Transverse colon (tissue), 4 donors: Measurements from ENCODE around the gene ACO1. TPM values are rescaled to one million over a fixed set of nuclear protein-coding genes. Genes with fewer than 3 reads are reported as not detected.

Experiments used
- DNase-seq: peaks from one replicate; pipeline ENCODE4 v3.0.0-alpha.2; 2019
- H3K27ac ChIP-seq, 4 donors: fragments of 200-600 bp; sonication (generic); 2 replicates each; pipeline ENCODE4 v1.5.1; 2016 to 2018; ENCODE audit warnings: inconsistent platforms in 4 of 4
- H3K27me3 ChIP-seq: fragments of 200-600 bp; sonication (generic); 2 replicates; pipeline ENCODE4 v1.5.1; 2017; ENCODE audit warnings: inconsistent platforms
- H3K36me3 ChIP-seq, 4 donors: fragments of 200-600 bp; sonication (generic); 2 replicates each; pipeline ENCODE4 v1.5.1; 2017 to 2019; ENCODE audit warnings: inconsistent platforms in 4 of 4
- H3K4me1 ChIP-seq, 4 donors: fragments of 200-600 bp; sonication (generic); 2 replicates each; pipeline ENCODE4 v1.5.1; 2017 to 2020; ENCODE audit warnings: inconsistent platforms in 4 of 4
- H3K4me3 ChIP-seq, 4 donors: fragments of 200-600 bp; sonication (generic); 1 replicate in 1 of 4; 2 replicates in 3 of 4; pipeline versions ENCODE4 v1.5.1 to v1.6.1; 2017 to 2019; ENCODE audit warnings: inconsistent platforms in 4 of 4
- H3K9me3 ChIP-seq, 2 donors: fragments of 200-600 bp; sonication (generic); 2 replicates each; pipeline ENCODE4 v1.5.1; 2017 to 2019; ENCODE audit warnings: inconsistent platforms in 2 of 2
- CTCF ChIP-seq, 5 experiments: fragments of 200-600 bp in 3 of 5; fragments of 450-650 bp in 2 of 5; sonication (generic) in 3 of 5; IDR thresholded peaks; 1 replicate in 2 of 5; 2 replicates in 3 of 5; pipeline ENCODE4 v1.5.1; 2016 to 2017; ENCODE audit warnings: antibody characterized with exemption in 5 of 5, inconsistent platforms in 3 of 5, mild to moderate bottlenecking in 2 of 5, moderate library complexity in 1 of 5
- EP300 ChIP-seq: sonication (generic); formaldehyde crosslinking; IDR thresholded peaks from one replicate; pipeline ENCODE4 v1.6.1; 2017; ENCODE audit warnings: antibody characterized with exemption, low read depth
- POLR2A ChIP-seq: fragments of 450-650 bp; IDR thresholded peaks from one replicate; pipeline ENCODE4 v1.6.1; 2016; ENCODE audit warnings: antibody characterized with exemption, mild to moderate bottlenecking, moderate library complexity
- POLR2AphosphoS5 ChIP-seq, 3 donors: sonication (generic); formaldehyde crosslinking; IDR thresholded peaks; one replicate each; pipeline ENCODE4 v1.6.1; 2016; ENCODE audit warnings: antibody characterized with exemption in 3 of 3
- WGBS, 2 donors: methylation state at CpG; one replicate each; pipeline ENCODE4 v1.1.5; 2018; ENCODE audit warnings: low coverage in 1 of 2; 5-methylcytosine and 5-hydroxymethylcytosine counted together
- in situ Hi-C, 4 donors: fragments of 200-750 bp; cut with MboI; loops; one replicate each; pipeline versions ENCODE4 v1.15.0 to v1.15.1; 2017; ENCODE audit warnings: low sequenced_read_pairs in 3 of 4, low pct_ligation_motif_present in 1 of 4, low pct_unique_long_range_greater_than_20kb in 1 of 4
- intact Hi-C: fragments of 100-400 bp; cut with DNase I; formaldehyde crosslinking; loops from one replicate; pipeline ENCODE4 v1.15.1; 2023; ENCODE audit warnings: low total_unique reads
- total RNA-seq, 4 donors: library from RNA; depleted of rRNA; stranded (reverse); fragments of >200 nt; gene quantifications; one replicate each; pipeline ENCODE4 v1.1.0, GENCODE V29; 2016

The ACO1 gene
- total RNA-seq, 4 donors from 2014 or later, result 10.1 to 34.5 (median 27.3) TPM

DNA sequence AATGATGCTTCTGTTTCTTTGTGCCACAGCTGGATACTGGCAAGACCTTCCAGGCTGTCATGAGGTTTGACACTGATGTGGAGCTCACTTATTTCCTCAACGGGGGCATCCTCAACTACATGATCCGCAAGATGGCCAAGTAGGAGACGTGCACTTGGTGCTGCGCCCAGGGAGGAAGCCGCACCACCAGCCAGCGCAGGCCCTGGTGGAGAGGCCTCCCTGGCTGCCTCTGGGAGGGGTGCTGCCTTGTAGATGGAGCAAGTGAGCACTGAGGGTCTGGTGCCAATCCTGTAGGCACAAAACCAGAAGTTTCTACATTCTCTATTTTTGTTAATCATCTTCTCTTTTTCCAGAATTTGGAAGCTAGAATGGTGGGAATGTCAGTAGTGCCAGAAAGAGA, 65.5 kb downstream of the ACO1 start:
- H3K36me3 ChIP-seq, result peaks cover 0 to 40% (median 11%) of the 10 kb centered on the region in 4 donors
- WGBS, 2 donors, result 94% methylated on average over 6 of the region's 6 CpGs; no CpG with 5 or more reads in 1 of the 2 donors
- DNase-seq, result no peak
- H3K9me3 ChIP-seq, result no peaks in the 10 kb centered on the region
- no peak overlapping the region for H3K4me3 ChIP-seq
- no peaks in the 10 kb centered on the region for H3K27me3 ChIP-seq
- intact Hi-C loops (no loop called here), in situ Hi-C loops (no loop called here)
- TF ChIP-seq EP300 (no peak), POLR2AphosphoS5 (IDR thresholded peaks at IDR 0.05) (no peak), POLR2A (no peak), CTCF (IDR thresholded peaks at IDR 0.05) (no peak)
- no peak overlapping the region for H3K27ac ChIP-seq
- H3K4me1 ChIP-seq, result no peaks in the 10 kb centered on the region

GRCh38 chr9:32454280-32454679, 69.8 kb downstream of the ACO1 start:
- 94% methylated on average over 1 of the region's 1 CpG; no CpG with 5 or more reads in 1 of the 2 donors for WGBS, 2 donors
- no peaks in the 10 kb centered on the region for H3K9me3 ChIP-seq
- peaks cover 0 to 44% (median 5%) of the 10 kb centered on the region in 4 donors for H3K36me3 ChIP-seq
- intact Hi-C loops, result no loop called here
- H3K4me1 ChIP-seq, result no peaks in the 10 kb centered on the region
- in situ Hi-C loops, result no loop called here
- no peak overlapping the region for H3K27ac ChIP-seq
- TF ChIP-seq CTCF (IDR thresholded peaks at IDR 0.05) (no peak), POLR2AphosphoS5 (IDR thresholded peaks at IDR 0.05) (no peak), POLR2A (no peak), EP300 (no peak)
- no peak for DNase-seq
- no peak overlapping the region for H3K4me3 ChIP-seq
- no peaks in the 10 kb centered on the region for H3K27me3 ChIP-seq

DNA sequence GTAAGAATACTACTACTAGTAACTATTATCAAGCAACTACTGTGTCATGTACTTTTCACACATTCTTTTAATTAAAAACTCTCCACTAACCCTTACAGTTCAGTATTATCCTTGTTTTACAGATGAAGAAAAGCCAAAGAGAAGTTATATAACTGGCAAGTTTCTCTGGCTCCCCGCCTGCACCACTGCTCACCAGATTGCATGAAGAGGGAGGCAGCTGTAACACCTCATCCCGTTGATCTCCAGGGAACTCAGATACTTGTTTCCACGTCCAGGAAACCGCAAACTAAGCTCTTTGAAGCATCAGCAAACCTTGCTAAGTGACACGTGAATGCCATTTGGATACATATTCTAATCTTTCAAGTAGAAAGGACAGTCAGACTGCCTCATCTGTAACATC, 71.3 kb downstream of the ACO1 start:
- 70 to 81% methylated on average over 4 to 5 of the region's 5 CpGs for WGBS, 2 donors
- in situ Hi-C loops (no loop called here), intact Hi-C loops (no loop called here)
- H3K27me3 ChIP-seq, result no peaks in the 10 kb centered on the region
- no peak overlapping the region for H3K4me3 ChIP-seq
- no peak for DNase-seq
- TF ChIP-seq EP300 (no peak), POLR2AphosphoS5 (IDR thresholded peaks at IDR 0.05) (no peak), CTCF (IDR thresholded peaks at IDR 0.05) (no peak)
- H3K9me3 ChIP-seq, result no peaks in the 10 kb centered on the region
- peaks cover 0 to 37% (median 4%) of the 10 kb centered on the region in 4 donors for H3K36me3 ChIP-seq
- H3K4me1 ChIP-seq, result no peaks in the 10 kb centered on the region
- H3K27ac ChIP-seq, result no peak overlapping the region

DNA sequence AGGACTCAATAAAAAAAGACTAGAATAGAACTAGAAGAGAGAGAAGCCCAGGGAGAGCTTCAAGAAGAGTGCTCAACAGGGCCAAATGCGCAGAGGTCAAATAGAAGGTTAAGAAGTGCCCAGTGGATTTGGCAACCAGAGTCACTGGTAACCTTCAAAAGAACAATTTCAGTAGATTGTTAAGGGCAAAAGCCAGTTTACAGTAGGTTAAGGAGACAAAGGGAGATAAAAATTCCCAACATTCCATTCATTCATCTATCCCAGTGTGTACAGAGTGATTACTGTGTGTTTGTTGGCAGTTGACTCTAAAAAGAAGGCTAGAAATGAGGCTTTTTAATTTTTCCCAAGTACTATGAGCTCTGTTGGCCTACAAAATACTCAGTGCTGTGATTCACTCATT, 72.1 kb downstream of the ACO1 start:
- no peaks in the 10 kb centered on the region for H3K4me1 ChIP-seq
- intact Hi-C loops (no loop called here), in situ Hi-C loops (no loop called here)
- H3K36me3 ChIP-seq, result peaks cover 0 to 31% (median 2%) of the 10 kb centered on the region in 4 donors
- H3K9me3 ChIP-seq, result no peaks in the 10 kb centered on the region
- no peak overlapping the region for H3K4me3 ChIP-seq
- DNase-seq, result no peak
- no peak for TF ChIP-seq POLR2A
- no peak overlapping the region for H3K27ac ChIP-seq
- no peaks in the 10 kb centered on the region for H3K27me3 ChIP-seq
- 98 to 100% methylated on average over 1 of the region's 1 CpG for WGBS, 2 donors
